Measurements from ENCODE around the gene FDX2.
"Not testable (repeated sequence)": the region's sequence is repeated elsewhere in the genome, so short reads cannot be mapped to it uniquely, and the experiment has no call there.

Gene FDX2

GRCh38 chr19:10284960-10285278, 30.9 kb downstream of the FDX2 start:
- in situ Hi-C loops (cut with HindIII; ENCODE audit: low sequenced_read_pairs): no loop called here

- in situ Hi-C loops (cut with HindIII; ENCODE audit: low sequenced_read_pairs): no loop called here
Observed at GRCh38 chr19:10284065-10284959, 31.5 kb downstream of the FDX2 start.

GRCh38 chr19:10283301-10284064, 32.3 kb downstream of the FDX2 start:
- in situ Hi-C loops (cut with HindIII; ENCODE audit: low sequenced_read_pairs): no loop called here

- in situ Hi-C loops (cut with HindIII; ENCODE audit: low sequenced_read_pairs): not testable (repeated sequence)
Observed at GRCh38 chr19:10282043-10282442, 33.8 kb downstream of the FDX2 start.

DNA sequence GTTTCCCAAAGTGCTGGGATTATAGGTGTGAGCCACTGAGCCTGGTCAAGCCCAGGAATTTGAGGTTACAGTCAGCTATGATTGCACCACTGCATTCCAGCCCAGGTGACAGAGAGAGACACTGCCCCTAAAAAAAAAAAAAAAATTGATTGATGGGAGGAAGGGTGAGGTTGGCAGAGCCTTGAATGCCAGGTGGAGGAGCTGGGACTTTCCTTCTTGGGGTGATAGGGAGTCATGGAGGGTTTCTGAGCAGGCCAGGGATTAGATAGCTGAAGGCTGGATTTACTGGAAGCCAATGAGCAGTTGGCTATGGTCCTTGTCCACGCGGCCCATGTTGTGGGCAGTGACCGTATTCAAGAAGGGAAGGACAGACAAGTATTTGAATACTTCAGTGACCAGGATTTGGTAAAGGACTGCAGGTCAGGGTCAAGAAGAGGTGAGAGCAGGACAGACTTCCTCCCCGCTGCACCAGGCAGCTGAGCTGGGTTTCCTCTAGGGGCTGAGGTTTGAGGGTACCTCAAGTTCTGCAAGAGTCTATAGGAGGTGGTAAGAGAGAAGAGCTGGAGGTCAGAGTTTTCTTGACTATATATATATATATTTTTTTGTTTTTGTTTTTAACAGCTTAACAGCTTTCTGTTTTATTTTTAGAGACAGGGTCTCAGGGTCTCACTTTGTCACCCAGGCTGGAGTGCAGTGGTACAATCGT, 35.9 kb downstream of the FDX2 start:
- in situ Hi-C loops (cut with HindIII; ENCODE audit: low sequenced_read_pairs): no loop called here

DNA sequence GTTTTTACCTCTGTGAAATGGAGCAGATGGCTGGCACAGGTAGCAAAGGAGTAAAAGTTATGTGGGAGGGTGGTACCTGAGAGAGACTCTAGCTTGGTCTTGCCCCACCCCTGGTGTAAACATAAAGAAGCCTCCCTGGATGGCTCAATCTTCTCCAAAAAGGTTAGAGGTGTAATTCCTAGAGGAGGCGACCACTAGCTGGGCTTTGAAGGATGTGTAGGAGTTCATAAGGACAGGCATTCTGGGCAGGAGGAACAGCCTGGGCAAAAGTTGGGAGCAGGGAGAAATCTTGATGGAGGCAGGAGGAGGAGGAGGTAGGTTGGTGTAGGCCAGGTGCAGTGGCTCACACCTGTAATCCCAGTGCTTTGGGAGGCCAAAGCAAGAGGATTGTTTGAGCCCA, 36.9 kb downstream of the FDX2 start:
- in situ Hi-C loops (cut with HindIII; ENCODE audit: low sequenced_read_pairs): no loop called here

DNA sequence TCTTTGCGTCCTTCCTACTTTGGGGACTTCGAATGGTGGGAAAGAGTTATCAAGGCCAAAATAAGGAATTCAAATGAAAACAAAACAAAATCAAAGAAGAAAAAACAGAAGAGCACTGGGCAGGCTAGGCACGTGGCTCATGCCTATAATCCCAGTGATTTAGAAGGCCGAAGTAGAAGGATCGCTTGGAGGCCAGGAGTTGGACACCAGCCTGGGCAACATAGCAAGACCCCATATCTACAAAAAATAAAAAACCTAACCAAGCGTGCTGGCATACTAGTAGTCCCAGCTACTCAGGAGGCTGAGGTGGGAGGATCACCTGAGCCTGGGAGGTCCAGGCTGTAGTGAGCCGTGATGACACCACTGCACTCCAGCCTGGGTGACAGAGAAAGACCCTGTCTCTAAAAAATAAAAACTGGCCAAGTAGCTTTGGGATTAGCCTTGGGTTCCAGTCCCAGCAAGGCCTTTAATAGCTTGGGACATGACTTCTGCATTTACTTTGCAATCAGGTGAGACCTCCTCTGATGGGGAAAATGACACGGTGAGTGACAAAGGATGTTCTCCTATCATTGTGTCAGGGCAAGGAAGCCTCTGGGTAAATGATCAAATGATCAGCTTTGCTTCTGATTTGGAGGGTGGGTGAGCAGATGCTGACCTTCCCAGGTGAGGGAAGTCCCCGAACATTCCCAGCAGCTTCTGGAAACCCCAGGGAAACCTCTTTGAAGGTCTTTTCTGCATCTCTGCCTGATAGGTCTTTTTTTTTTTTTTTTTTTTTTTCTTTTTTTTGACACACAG, 37.8 kb downstream of the FDX2 start:
- in situ Hi-C loops (cut with HindIII; ENCODE audit: low sequenced_read_pairs): no loop called here

- in situ Hi-C loops (cut with HindIII; ENCODE audit: low sequenced_read_pairs): no loop called here
Observed at GRCh38 chr19:10274589-10274988, 41.2 kb downstream of the FDX2 start.

DNA sequence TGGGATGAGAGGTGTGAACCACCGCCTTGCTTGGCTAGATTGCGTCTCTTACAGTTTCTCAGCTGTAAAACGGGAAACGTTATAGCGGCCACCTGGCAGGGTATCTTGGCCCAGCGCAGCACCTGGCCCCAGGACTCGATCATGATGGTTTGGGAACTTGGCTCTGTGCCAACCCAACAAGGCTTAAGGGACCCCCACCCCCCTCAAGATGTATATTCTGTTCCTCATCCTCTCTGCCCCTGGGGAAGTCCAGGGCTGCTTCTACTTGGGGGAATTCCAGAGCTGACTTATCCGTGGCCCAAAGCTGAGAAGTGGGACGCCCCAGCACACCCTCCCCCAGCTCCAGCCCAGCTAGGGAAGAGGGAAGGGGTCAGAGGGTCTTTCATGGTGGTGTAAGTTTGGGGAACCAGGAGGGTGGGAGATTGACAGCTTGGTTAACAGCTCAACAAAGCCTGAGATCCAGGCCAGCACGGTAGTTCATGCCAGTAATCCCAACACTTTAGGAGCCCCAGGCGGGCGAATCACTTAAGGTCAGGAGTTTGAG, 44.2 kb downstream of the FDX2 start:
- in situ Hi-C loops (cut with HindIII; ENCODE audit: low sequenced_read_pairs): no loop called here

- in situ Hi-C loops (cut with HindIII; ENCODE audit: low sequenced_read_pairs): no loop called here
Observed at GRCh38 chr19:10270616-10271394, 45.0 kb downstream of the FDX2 start, which contains the start of gene ICAM1. ICAM1 (plus strand) TSS chr19:10271120; CDS start chr19:10271160, 40 bp downstream.

DNA sequence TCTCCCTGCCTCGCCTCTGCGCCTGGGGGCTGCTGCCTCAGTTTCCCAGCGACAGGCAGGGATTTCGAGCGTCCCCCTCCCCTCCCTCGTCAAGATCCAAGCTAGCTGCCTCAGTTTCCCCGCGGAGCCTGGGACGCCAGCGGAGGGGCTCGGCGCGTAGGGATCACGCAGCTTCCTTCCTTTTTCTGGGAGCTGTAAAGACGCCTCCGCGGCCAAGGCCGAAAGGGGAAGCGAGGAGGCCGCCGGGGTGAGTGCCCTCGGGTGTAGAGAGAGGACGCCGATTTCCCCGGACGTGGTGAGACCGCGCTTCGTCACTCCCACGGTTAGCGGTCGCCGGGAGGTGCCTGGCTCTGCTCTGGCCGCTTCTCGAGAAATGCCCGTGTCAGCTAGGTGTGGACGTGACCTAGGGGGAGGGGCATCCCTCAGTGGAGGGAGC, 45.6 kb downstream of the FDX2 start:
- in situ Hi-C loops (cut with HindIII; ENCODE audit: low sequenced_read_pairs): no loop called here

- in situ Hi-C loops (cut with HindIII; ENCODE audit: low sequenced_read_pairs): no loop called here
Observed at GRCh38 chr19:10269333-10270179, 46.3 kb downstream of the FDX2 start.

GRCh38 chr19:10268071-10268470, 47.7 kb downstream of the FDX2 start:
- in situ Hi-C loops (cut with HindIII; ENCODE audit: low sequenced_read_pairs): no loop called here

DNA sequence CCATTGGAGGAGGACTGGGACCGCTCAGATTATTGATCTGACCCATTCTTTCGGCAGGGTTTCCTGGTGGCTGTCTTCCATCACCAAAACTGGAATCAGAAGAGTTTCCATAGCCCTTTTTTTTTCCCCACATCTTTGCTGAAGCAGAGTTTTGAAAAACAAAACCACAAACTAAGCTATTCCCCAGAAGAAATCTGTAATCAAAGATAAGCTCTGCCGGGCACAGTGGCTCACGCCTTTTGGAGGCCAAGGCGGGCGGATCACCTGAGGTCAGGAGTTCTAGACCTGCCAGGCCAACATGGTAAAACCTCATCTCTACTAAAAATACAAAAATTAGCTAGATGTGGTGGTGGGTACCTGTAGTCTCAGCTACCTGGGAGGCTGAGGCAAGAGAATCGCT, 49.1 kb downstream of the FDX2 start:
- in situ Hi-C loops (cut with HindIII; ENCODE audit: low sequenced_read_pairs): no loop called here

GRCh38 chr19:10262771-10263170, 53.0 kb downstream of the FDX2 start:
- in situ Hi-C loops (cut with HindIII; ENCODE audit: low sequenced_read_pairs): no loop called here

GRCh38 chr19:10260141-10260584, 55.7 kb downstream of the FDX2 start:
- in situ Hi-C loops (cut with HindIII; ENCODE audit: low sequenced_read_pairs): no loop called here
